H54 (cell line): ENCODE results near the gene GAMT.

Experiments used
- DNase-seq: peaks from one replicate; pipeline ENCODE4 v3.0.0; 2011; ENCODE audit warnings: low spot score, mixed read lengths; ENCODE audit not compliant: insufficient read length
- FAIRE-seq: peaks from 3 replicates; lab custom pipeline; 2011; peaks lifted over from hg19 to GRCh38; lab: Jason Lieb, UNC
- POLR2A ChIP-seq: IDR thresholded peaks from 2 replicates; pipeline ENCODE4 v1.6.1; 2011; ENCODE audit warnings: low read depth, mild to moderate bottlenecking, low read length

Gene GAMT

GRCh38 chr19:1418951-1419738, 17.8 kb upstream of the GAMT start:
- no peak for DNase-seq
- no peak for TF ChIP-seq POLR2A
- no peak for FAIRE-seq

GRCh38 chr19:1418496-1418775, 17.1 kb upstream of the GAMT start:
- no peak for DNase-seq
- no peak for TF ChIP-seq POLR2A
- FAIRE-seq: no peak

- TF ChIP-seq POLR2A: no peak
- FAIRE-seq (no peak), DNase-seq (no peak)
These were observed 16.5 kb upstream of the GAMT start for GRCh38 chr19:1417681-1418495.

DNA sequence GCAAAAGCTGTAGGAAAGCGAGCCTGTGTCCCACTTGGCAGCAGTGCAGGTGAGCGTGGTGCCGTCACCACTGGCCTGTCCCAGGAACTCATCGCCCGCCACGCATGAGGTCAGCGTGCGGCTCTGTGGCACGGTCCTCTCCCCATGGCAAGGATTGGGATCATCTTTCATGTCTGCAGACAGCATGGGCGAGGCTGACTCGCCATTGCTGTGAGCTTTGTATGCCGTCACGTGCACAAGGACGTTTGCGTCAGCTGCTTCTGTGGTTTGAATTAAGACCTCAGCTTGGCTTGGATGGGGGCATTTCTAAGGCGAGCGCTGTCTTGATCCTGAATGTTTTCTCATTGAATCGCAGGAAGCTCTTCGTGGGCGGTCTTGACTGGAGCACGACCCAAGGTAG, 15.8 kb upstream of the GAMT start:
- FAIRE-seq: no peak
- DNase-seq: no peak
- no peak for TF ChIP-seq POLR2A

GRCh38 chr19:1416014-1416841, 14.9 kb upstream of the GAMT start:
- no peak for DNase-seq
- TF ChIP-seq POLR2A: no peak
- no peak for FAIRE-seq

GRCh38 chr19:1412995-1413800, 11.9 kb upstream of the GAMT start:
- no peak for TF ChIP-seq POLR2A
- DNase-seq (no peak), FAIRE-seq (no peak)

DNA sequence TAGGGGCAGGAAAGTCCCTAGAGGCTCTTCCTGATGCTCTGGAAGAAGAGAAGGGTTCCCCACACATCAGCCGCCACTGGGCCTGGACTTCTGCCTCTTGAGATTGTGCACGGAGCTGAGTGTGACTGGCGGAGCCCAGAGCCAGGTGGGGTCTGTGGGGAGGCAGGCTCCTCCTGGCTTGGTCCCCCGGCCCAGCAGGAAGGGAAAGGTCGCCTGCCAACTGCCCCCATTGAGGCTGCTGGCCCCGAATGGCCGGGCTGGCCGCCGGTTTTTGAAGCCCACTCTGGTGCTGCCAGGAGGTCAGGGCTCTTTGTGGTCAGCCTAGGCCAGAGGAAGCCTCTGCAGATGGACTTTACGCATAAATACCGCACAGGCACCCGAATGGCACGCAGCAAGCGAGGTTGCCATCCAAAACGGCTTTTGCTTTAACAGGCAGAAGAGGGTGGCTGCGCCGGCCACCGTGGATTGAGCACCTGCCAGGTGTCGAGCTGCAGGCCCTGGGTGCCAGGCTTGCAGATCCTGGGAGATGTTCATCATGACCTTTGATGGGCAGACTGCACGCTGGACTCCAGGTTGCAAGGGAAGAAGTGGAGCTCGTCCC, 11.1 kb upstream of the GAMT start:
- DNase-seq (no peak), FAIRE-seq (no peak)
- TF ChIP-seq POLR2A: no peak

DNA sequence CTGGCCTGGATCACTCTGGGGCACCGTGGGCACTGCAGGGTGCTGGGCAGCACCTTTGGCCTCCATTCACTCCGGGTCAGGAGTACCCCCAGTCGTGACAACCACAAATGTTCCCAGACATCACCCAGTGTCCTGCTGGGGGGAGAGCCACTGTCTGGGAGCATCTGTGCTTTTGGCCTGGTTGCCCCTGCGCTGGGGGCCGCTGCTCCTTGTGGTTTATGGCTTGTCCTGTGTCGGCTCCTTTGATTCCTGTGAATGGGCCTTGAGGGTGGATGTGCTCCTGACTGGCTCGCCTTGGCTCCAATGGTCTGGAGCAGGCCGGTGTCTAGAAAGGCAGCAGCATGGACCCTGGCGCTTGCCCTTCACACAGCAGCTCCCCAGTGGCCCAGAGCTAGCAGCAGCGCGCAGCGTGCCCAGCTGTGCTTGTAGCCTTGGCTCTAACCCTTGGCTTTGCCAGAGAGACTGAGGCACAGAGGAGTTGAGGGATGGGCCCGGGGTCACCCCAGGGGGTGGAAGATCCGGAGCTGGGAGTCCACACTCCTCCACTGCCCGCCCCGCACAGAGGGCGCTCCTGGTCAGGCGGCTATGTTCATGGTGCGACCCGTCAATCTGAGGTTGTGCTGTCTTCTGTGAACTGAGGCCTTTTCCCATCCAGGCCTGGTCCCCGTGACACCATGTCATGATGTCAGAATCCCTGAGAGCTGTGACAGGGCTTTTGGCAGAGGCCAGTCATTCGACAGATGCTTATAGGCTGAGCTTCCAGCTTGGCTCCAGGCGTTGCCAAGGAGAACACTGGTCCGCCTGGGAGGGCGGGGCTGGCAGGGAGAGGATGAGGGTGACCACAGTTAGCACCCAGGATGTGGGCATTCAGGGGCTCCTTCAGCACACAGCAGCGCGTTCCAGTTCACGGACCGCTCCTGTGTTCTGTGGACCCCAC, 10.2 kb upstream of the GAMT start:
- no peak for DNase-seq
- TF ChIP-seq POLR2A: no peak

GRCh38 chr19:1410789-1411188, 9.4 kb upstream of the GAMT start:
- no peak for FAIRE-seq
- no peak for DNase-seq
- TF ChIP-seq POLR2A: no peak

More for the DNA sequence above, 10.2 kb upstream of the GAMT start:
- FAIRE-seq: no peak

GRCh38 chr19:1410136-1410786, 8.9 kb upstream of the GAMT start:
- no peak for TF ChIP-seq POLR2A
- no peak for FAIRE-seq
- no peak for DNase-seq

GRCh38 chr19:1409204-1410005, 8.1 kb upstream of the GAMT start:
- no peak for TF ChIP-seq POLR2A
- DNase-seq: no peak
- no peak for FAIRE-seq
